Measurements from ENCODE around the gene CLDN11.

CLDN11 gene

DNA sequence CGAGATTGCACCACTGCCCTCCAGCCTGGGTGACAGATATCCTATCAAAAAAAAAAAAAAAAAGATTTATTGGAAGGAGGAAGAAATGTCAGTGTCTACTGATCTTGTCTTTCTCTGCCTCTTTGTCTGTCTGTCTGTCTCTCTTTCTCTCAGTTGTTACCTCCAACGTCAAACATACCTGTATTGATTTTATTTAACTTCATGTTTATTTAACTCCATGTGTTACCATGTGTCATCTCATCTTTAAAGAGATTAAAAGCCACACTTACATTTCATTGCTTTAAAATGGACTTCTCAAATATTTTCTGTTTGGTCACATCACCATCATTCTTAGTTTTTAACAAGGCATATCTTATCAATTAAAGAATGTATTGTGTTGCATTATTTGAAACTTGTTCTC lies 9.4 kb downstream of the CLDN11 start:
- DNase-seq: no peak

DNA sequence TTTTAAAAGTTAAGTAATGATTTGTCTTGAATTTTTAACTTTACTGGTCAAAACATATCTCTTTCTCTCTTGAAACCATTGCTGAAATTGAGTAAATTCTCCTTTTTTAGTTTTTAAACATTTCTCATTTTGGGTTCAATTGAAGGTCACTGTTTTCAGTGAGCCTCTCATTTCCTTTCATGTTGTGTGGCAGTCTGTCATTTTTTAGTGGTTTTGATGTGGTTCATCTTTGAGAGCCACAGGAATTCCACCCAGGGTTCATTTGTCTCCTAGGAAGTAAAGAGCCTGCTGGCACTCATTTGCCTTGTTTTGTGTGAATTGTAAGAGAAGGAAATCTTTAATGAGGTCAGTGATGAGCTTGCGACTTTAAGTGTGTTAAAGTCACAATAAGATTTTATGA lies 10.4 kb downstream of the CLDN11 start:
- DNase-seq: no peak

DNA sequence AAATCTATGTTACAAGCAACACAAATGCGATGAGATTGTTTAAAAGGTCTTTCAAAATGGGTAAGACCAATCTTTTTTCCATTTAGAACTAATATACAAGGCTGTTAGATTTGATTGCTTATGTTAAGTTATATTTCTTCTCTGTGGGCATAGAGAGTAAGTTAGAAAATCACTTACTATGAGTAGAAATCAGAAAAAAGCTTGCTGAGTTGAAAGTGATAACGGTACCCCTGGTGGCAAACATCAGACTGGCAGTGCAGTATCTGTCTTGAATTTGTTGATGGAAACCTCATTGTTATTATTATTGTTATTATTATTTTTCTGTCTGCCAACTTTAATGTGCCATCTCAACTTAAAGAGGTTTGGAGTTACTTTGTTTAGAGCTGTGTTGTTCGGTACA lies 12.4 kb downstream of the CLDN11 start:
- DNase-seq: no peak

DNA sequence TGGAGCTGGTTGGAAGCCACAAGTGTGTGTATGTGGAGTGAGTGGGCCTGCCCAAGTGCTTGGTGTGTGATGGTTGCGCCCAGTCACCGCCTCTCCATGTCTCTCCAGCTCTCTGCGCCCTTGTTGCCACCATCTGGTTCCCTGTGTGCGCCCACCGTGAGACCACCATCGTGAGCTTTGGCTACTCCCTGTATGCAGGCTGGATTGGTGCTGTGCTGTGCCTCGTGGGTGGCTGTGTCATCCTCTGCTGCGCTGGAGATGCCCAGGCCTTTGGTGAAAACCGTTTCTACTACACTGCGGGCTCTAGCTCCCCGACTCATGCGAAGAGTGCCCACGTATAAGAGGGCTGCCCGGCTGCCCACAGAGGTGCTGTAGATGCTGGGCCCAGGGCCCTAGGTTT lies 13.7 kb downstream of the CLDN11 start:
- no peak for DNase-seq

DNA sequence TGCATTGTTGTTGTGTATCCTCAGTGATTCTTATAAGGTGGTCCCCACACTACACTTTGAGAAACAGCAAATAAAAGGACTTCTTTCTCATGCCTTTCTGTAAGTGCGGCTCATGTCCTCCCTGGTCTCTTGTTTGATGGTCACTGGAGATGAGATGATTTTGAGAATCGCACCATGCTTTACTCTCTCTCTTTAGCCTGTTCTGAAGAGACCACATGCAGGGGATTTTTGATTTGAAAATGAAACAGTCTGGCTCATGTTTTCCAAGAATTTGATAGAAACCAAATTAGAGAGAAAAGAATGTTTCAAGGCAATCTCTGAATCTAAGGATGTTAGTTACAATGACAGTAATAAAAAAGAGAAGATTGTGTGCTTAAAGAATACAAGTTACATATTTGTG lies 18.0 kb downstream of the CLDN11 start:
- no peak for DNase-seq

DNA sequence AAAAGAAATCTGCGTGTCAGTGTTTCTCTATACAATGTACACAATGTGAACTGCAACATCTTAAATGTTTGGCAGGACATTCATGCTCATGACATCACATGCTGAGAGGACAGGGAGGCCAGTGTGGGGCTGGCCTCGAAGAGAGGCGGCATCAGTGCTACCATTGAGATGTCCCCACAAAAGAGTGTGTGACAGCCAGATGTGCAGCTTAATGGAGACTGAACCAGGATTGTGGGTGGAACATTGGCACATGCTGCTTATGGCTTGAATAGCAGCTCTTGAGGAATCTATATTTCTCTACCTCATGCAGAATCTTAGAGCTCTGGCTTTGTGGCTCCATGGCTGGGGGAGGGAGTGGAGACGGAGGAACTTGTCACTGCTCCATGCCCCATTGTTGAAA lies 18.5 kb downstream of the CLDN11 start:
- no peak for DNase-seq

DNA sequence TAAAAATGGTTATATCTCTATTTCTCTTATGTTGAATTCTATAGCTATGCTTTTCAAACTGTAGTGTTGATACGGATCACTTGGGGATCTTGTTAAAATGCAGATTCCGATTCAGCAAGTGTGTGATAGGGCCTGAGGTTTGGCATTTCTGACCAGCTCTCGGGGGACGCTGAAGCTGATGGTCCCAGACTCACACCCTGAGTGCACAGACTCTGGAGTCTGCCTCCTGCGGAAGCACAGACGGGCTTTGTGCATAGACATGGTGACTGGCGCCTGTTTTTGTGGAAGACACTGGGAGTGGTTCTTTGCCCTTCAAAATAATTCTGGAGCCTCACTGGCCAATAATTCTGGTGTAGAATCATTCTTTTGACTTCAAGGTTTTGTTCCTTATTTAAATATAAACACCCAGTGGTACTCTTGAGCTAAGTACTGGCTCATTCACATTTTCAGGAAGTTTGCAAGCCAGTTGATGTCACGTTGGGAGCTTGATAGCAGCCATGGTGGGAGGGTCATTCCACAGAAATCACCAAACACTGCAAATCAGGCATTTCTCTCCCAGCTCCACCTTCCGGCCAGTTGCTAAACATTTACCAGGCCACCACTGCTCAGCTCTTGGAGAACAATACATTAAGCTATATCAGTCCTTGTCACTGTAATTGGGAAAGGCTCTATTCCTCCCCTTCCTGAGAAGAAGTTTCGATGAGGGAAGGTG lies 19.2 kb downstream of the CLDN11 start:
- DNase-seq: no peak

DNA sequence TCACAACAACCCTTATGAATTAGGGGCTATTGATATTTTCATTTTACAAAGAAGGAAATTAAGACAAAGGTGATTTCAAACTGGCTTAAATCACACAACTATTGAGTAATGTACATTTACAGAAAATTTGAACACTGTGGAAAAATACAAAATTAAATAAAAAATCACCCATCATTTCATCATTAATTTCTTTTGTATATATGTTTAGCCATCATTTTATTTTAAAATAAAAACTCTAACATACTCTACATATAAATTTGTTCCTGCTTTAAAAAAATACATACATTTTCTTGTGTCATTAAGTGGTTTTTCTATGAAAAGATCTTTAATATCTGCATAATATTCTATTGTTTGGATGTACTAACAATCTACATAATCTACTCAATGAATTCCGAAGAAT lies 20.2 kb downstream of the CLDN11 start:
- DNase-seq: no peak

DNA sequence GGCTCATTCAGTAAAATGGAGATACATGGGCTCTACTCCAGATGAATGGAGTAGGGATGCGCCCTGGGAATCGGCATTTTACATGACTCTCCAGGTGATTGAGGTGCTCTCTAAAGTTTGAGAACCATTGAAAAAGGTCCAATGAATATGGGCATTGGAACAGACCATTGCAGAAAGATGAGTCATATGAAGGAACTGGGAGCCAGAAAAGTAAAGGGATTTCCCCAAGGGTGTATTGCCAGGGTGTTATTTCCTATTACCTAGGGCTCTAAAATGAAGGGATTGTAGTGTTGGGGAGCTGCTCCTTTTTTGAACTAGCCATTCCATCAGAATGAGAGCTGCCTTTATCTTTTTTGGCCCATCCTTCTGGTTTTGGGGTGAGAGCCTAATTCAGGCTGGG lies 21.7 kb downstream of the CLDN11 start:
- DNase-seq: no peak

DNA sequence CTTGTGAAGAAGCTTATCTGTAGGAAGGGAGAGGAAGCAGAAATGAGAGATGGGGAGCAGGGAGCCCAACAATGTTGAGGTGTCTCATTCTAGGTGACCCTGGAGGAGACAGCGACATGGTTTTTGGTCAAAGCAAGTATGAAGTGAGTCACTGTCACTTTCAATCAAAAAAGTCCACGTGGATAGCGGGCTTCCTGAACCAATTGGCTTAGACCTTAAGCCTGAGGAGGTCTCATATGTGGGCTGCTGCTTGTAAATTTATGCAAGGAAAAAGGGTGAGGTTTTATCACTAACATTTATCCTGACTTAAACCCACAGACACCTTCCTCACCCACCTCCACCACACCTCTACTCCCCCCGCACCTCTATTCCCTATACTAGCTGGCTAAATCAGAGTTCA lies 22.7 kb downstream of the CLDN11 start:
- DNase-seq: no peak

DNA sequence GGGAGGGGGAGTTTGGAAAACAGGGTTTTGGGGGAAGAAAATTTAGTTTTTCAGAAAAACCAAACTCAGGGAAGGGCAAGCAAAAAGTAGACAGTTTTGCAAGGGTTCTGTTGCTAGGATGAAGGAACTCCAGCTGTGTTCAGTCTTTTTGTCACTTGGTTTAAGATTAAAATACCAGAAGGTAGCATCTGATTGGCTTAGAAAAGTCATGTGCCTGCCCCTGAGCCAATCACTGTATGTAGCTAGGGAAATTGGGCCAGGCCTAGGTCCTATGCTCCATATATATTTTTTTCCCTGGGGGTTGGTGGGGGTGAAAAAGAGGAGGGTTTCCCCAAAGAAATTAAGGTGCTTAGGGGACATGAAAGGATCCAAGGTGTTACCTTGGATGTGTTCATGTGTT lies 24.3 kb downstream of the CLDN11 start:
- DNase-seq: no peak

DNA sequence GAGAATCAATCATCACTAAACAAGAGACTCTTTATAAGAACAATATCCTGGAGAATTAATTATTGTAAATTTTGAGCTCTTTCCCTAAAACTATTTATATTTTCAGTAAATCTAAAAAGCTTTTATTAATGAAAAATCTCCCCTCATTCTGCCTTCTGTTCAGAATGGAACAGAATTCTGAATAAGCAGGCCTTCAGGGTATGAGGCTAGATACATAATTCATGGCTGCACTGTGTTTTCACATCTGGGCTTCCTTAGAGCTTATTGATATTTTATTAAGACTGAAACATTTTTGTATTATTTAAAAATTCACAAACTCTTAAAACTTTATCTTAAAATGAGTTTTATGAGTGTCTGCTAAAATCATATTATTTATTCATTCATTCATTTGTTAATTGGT lies 24.8 kb downstream of the CLDN11 start:
- DNase-seq: no peak

DNA sequence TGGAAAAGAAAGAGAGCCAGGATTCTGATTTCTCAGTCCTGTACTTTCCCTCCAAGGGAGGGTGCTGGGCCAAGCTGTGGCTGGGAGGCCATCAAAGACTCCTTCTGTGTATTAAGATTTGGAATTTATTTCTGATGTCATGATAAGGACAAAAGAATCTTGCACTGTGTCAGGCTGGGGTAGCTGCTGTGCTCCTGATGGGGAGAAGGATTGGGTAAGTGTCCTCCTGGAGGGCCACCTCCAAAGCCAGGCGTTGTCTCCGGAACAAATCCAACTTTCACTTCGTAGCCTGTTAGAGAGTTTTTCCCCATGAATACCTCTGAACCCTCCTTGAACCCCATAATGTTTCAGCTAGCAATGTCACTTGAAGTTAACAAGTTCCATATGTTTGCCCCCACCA lies 29.9 kb downstream of the CLDN11 start:
- DNase-seq: no peak

DNA sequence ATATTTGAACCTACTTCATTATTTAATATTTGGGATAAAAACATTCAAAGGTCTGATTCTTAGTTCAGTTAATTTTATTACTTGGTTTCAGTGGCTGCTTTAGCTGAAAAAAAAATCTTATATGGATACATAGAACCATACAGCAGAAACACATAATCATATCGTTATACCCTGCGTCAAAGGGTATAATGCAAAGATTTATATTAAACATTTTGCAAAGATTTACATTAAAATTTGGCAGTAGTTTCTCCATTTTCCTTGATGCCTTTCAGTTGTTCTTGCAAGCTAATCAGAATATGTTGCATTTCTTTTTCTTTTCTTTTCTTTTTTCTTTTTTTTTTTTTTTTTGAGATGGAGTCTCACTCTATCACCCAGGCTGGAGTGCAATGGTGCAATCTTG lies 31.4 kb downstream of the CLDN11 start:
- DNase-seq: no peak

DNA sequence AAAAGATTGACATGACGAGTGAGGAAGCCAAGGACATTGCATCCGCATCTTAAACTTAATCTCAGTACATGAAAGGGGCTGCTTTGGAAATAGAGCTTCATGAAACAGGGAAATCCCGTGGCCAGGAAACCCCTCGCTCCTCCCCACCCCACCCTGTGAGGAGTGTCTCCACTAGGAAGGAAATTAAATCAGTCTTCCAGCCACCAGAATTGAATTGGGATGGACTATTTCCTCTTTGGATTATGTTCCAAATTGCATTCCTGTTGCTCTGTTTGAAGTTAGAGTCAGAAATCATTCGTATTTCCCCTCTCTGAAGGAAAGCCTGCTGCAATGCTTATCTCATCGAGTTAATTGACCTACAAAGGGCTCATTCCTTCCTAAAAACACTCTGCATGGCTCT lies 35.8 kb downstream of the CLDN11 start:
- no peak for DNase-seq

DNA sequence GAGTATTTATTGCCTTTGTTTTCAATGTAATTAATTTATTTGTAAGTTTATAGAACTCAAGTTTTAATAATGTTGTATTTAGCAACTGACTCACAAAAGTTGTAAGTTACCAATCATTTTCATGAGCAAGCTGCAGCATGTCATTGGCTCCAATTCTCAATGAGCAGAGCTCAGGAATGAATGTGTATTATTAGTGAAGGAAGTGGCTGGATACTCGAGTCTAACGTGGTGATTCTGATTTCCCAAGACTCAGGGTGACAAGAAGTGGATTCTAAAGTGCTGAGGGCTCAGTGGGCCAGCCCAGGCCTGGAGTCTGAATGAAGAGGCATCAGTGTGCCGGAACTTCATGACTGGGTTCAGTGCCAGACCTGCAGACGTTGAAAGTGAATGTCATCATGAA lies 39.6 kb downstream of the CLDN11 start:
- DNase-seq: no peak

DNA sequence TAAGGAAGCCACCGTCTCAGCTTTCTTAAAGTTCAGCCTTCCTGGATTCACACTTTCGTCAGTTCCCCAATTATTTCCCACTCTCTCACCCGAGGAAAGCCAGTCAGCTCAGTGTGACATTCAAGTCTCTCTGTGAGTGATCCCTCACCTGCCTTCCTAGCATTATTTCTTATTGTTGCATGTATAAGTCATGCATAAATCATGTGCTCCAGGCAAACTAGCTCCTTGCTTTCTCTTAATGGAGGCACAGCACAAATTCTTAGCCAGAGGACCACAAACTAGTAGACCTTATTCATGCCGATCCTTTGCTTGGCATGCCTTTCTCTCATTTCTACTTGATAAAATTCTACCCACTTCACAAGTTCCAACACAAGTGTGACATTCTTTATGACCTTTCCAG lies 44.3 kb downstream of the CLDN11 start:
- DNase-seq: no peak

DNA sequence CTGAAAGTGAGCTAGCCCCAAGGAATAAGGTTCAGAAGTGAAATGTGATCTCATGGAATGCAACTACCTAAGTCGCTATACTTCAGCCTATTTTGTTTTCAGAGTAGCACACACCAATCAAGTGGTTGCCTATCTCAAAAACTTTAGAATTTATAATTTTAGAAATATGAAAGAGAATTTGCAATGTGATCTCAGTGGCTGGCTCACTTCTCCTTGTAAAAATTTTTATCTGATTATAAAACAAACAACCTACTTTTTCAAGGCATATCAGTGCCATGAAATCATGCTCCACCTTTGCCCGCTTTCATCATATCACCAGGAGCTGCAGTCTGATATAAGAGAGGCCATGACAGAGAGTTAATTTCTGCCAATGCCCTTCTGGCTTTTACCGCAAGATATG lies 47.3 kb downstream of the CLDN11 start:
- DNase-seq: no peak

DNA sequence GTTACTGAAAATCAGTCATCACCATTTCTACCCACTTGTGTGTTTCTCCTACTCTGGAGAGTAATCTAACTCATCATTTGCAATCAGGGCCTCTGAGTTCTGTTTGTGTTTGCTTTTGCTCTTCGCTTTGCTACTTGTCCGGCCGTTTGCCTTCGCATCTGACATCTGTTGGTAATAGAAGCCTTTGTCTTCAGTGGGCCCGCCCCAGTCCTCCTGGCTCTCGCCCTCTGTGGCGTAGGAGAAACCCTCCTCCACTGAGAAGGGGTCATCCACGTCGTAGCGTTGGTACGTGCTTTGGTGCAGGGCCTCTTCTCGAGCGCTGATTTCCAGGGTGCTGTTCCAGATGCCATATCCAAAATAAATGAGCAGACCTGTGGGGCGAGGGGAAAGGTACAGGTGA lies 48.3 kb downstream of the CLDN11 start:
- DNase-seq: no peak

DNA sequence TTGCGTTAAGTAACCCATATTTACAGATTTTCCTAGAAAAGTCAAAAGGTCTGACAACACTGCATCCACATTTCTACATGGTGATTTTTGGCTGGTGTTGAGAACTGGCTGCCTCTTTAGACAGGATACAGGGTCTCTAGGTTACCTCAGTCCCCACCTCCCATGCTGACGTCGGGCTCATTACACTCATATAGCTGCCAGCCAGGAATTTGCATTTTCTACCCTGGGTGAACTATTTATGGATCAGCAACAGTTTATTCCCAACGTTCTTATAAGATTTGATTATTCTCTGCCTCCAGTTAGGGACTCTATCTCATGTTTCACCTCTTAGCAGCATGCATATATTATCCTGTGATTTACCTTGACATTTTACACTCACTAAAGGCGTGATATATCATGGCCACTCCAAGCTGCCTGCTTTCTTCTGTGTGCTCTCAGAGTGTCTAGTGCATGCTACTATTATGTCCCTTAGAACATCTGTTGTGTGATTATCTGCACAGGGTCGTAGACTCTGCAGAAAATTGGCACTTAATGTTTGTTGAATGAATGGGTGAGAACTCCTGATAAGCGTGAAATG lies 49.0 kb downstream of the CLDN11 start:
- no peak for DNase-seq

DNA sequence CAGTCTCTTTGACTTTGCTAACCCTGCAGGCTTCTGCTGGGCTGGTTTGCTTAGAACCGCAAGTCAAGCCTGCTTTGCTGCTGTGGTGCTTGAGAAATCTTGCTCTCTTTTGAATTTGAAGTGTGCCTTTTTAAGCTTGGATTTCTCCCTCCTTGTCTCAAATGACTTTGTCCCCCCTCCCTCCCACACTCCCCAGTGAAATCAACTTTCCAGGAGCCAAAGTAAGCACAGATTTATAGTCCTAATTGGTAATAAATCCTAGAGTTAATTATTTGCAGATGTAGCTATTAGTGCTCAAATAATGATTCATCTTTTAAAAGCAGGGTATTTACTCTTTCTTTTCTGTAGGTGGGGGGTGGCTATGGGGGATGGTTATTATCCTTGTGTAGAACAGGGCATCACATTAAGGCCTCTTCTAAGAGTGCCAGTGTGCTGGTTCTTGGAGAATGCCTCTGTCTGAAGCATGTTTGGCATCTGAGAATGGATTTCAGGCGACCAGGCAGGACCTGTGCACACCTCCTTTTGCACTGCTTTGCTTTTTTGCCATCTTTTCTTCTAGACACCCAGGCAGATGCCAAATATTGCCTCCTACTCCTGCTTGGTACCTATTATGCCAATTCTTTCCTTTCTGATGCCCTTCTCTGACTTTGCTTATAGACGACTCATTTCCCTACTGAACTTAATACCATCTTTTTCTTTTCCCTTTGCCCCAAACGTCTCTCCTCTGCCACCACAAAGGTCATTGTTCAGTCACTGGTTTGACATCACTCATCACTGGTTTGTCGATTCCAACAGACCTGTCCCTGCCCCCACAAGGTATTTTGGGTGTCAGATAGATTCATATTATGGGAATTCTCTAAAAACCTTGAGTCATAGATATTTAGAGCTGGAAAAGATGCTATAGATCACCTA lies 50.7 kb downstream of the CLDN11 start:
- no peak for DNase-seq

DNA sequence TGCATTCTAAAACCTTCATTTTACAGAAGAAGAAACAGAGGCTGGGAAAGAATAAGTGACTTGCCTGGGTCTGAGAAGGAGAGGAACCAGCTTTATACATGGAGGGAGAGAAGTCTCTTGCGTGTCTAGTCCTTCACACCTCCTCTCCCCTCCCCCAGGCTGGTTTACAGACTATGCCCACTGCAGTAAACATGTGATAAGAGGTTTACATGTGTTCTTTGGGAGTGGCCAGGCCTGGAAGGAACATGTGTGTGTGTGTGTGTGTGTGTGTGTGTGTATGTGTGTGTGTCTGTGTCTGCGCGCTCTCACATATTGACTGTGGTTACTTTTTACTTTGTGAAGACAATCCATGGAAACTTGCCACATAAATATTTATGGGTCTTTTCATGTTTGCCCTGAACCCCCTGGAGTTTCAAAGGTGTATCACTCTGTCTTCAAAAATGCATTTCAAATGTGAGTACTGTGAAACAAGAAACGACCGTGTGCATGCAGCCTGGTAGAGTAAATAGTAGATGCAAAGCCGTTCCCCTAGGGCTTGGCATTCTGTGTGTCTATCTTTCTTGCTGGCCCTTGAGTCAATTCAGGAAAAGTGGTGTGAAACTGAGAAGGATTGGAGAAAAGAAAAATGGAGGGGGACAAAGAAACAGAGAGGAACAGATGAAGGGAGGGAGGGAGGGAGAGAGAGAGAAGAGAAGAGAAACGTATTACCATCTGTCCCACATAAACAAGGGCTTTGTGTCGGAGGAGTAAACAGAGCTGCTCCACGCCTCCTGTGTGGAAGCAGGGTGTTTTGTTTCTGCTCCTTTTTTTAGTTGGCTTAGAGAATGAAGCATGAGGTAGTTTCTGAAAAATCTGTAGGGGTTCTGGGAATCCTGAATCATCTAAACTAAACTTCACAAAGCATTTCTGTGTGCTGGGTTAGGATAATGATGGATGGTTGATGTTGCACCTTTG lies 51.7 kb downstream of the CLDN11 start:
- DNase-seq: no peak

DNA sequence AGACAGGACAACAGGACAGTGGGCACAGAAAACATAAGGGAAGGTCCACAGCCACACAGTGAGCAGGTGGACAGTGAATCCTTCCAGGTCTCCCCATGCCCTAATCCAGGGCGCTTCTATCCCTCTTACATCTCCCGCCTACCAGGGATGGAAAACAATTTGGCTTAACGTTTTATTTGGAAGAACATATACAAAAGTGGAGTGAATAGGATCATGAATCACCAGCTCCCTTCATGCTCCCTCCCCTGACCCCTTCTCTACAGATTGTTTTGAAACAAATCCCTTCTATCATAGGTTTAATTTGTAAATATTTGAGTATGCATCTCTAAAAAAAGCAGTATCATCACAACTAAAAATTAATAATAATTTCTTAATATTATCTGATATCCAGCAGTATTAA lies 52.5 kb downstream of the CLDN11 start:
- DNase-seq: no peak
